GM18870 (cell line): ENCODE data around the gene NDST1.

Experiments
- ATAC-seq: cut with Tn5 transposase; IDR thresholded peaks from one replicate; pipeline ENCODE4 v1.9.1; 2021; ENCODE audit warnings: moderate library complexity; ENCODE audit not compliant: unreplicated experiment

The NDST1 gene

GRCh38 chr5:150561571-150562275 is 53.8 kb downstream of the NDST1 start:
- ATAC-seq, result no peak

GRCh38 chr5:150562832-150563231 is 54.9 kb downstream of the NDST1 start:
- ATAC-seq, result no peak

DNA sequence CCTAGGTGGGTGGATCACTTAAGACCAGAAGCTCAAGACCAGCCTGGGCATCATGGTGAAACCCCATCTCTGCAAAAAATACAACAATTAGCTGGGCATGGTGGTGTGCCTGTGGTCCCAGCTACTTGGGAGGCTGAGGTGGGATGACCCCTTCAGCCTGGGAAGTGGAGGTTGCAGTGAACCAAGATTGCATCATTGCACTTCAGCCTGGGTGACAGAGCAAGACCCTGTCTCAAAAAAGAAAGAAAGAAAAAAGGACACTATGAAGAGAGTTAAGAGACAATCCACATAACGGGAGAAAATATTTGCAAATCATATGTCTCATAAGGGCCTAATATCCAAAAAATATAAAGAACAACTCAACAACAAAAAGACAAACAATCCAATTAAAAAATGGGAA is 57.9 kb downstream of the NDST1 start:
- ATAC-seq, result no peak

DNA sequence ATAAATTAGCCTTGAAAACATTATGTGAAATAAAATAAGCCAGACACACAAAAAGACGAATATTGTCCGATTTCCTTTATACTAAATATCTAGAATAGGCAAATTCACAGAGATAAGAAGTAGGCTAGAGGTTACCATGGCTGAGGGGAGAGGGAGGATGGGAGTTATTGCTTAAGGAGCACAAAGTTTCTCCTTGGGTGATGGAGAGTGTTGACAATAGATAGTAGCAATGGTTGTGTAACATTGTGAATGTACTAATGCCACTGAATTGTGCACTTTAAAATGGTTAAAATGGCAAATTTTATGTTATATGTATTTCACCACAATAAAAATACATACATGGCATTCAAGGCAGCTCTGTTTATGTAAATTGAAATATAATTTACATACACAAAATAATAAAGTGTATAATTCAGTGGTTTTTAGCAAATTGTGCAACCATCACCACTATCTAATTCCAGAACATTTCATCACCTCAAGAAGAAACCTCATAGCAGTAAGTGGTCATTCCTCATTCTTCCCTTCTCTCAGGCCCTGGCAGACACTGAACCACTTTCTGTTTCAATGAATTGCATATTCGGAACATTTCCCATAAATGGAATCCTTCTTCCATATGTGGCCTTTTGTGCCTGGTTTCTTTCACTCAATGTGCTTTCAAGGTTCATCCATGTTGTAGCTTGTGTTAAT is 59.2 kb downstream of the NDST1 start:
- ATAC-seq, result no peak

- ATAC-seq, result no peak
Measured at GRCh38 chr5:150568663-150569062, 60.7 kb downstream of the NDST1 start.

DNA sequence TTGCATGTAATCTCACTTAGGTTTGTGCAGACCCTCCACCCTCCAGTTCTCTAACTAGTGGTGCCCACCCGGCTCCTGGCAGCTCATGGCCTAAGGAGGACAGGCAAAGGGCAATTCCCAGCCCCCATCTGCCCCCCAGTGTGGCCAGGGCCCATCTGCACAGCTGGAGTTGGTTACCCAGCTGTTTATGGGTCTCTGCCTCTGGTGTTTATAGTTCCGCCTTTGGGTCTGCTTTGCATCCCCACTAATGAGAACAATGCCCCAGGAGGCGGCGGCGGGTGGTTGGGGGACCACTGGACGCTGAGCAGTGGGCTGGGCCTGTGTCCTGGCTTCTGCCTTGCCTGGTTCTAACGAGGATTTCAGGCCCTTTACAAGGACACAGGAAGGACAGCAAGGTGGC is 62.4 kb downstream of the NDST1 start:
- ATAC-seq, result no peak

DNA sequence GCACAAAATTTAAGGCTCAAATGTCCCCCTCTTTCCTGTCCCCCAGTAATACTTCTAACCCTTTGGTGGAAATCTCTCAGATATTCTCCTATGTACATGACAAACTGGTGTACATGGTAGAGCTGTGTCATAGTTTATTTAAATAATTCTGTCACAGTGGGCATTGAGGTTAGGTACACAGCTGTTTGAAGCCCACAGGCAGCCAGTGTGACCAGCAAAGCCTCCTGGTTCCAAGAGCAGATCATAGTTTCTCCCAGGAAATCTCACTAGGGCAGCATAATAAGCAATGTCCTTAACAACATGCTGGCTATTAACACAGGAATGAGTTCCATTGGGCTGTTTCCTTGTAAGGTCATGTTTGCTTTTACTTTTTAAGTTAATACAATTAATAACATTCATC is 63.9 kb downstream of the NDST1 start:
- ATAC-seq, result no peak

GRCh38 chr5:150573216-150573615 is 65.3 kb downstream of the NDST1 start:
- no peak for ATAC-seq

GRCh38 chr5:150573867-150574817 is 66.2 kb downstream of the NDST1 start:
- no peak for ATAC-seq

DNA sequence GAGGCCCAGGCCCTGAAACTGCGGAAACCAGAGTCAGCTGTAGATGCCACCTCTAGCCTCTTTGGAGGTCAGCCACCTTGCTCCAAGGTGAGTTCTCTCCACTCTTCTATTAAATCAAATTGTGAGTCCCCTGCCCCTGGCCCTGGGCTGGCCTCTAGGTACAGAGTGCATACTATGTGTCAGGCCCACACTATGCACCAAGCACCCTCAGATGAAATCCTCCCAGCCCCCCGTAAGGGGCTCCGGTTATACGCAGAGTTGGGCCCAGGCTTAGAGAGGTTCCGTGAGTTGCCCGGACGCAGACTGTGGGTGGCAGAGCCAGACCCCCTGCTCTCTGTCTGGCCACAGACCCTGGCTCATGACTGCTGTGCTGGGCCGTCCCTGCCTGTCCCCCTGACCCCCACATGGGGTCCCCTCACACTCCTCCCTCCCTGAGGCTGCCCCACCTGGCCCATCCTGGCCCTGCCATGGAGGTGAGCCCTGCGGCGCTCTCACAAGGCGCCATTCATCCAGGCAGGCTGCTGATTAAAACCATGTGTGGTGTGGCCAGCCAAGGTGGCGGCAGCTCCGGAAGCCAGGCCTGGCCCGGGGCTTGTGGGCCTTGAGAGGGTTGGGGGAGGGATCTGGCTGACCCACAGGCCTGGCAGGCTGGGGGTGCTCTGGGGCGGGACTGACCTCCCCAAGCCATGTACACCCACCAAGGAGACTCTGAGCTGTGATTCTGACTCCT is 67.1 kb downstream of the NDST1 start:
- no peak for ATAC-seq

- no peak for ATAC-seq
Measured at GRCh38 chr5:150575745-150576448, 68.0 kb downstream of the NDST1 start.

GRCh38 chr5:150576449-150576949 is 68.6 kb downstream of the NDST1 start:
- no peak for ATAC-seq

DNA sequence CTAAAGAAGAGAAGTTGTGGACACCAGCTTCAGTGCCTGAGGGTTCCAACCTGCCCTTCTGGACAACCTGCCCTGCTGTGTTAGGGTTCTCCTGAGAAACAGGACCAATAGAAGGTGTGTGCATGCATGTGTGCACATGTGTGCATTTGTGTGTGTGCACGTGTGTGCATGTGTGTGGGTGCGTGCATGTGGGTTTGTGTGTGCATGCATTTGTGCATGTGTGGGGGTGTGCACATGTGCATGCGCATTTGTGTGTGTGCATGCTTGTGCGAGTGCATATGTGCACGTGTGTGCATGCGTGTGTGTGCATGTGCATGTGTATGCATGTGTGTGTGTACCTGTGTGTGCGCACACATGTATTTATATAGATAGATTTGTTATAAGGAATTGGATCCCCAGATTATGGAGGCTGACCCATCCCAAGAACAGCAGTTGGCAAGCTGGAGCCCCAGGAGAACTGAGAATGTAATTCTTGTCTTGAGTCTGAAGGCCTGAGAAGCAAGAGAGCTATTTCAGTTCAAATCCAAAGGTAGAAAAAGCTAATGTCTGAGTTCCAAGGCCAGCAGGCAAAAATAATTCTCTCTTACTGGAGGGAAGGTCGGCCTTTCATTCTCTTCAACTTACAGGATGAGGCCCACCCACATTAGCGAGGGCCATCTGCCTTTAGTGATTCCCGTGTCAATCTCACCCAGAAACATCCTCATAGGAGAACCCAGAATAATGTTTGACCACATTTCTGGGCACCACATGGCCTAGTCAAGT is 69.6 kb downstream of the NDST1 start:
- no peak for ATAC-seq

- ATAC-seq, result no peak
Measured at GRCh38 chr5:150578781-150579461, 71.0 kb downstream of the NDST1 start.

DNA sequence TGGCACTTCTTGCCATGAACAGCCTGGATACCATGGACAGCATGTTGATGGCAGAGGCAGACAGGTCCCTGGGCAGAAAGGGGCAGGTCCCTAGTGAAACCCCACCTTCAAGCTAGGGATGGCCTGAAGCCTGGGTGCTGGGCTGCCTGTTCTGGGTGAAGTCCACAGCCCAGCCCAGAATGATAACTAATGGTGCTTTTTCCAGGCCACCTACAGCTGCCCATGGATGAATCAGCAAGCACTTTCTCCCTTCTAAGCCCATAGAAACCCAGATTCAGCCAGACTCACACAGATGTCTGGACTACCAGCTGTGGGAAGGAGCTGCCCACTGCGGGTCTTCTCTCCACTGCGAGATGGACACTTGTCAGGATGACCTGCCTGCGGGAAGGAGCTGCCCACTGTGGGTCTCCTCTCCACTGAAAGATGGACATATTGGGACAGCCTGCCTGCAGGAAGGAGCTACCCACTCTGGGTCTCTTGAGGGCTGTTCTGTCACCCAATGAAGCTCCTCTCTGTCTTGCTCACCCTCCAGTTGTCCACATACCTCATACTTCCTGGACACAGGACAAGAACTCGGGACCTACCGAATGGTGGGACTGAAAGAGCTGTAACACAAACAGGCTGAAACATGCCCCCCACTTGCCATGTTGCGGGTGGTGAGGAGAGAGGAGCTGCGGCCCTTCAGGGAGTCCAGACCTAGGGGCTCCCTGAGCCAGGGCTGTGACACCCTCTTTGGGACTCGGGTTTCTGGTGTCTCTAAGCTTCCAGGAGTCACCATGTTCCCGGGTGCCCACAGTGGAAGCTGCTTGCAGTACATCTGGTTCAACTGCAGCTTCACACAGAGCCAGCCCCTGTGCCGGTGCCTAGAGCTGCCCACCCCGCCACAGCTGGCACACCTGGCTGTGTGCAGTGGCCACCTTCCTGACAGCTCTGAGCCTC is 71.8 kb downstream of the NDST1 start:
- no peak for ATAC-seq

DNA sequence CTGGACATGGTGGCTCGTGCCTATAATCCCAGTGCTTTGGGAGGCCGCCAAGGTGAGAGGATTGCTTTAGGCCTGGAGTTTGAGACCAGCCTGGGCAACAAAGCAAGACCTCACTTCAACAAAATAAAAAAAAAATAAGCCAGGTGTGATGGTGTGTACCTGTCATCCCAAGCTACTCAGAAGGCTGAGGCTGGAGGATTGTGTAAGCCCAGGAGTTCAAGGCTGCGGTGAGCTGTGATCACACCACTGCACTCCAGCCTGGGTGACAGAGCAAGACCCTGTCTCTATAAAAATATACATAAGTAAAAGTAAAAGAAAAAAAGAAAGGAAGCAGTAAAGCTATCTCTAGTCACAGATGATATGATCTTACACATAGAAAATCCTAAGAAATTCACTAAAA is 73.0 kb downstream of the NDST1 start:
- no peak for ATAC-seq

- no peak for ATAC-seq
Measured at GRCh38 chr5:150582241-150583109, 74.5 kb downstream of the NDST1 start.
